HG02938 (cell line): ENCODE measurements around the gene PIK3R2.
A peak's percentile ranks its signal among the peaks of the same experiment; 100 is the strongest.

ENCODE experiments used
- ATAC-seq: cut with Tn5 transposase; IDR thresholded peaks from one replicate; pipeline ENCODE4 v1.9.1; 2021; ENCODE audit warnings: mild to moderate bottlenecking, moderate library complexity; ENCODE audit not compliant: unreplicated experiment

Gene PIK3R2

GRCh38 chr19:18170714-18171255 is 17.8 kb downstream of the PIK3R2 start:
- no peak for ATAC-seq

GRCh38 chr19:18171605-18172327 is 18.8 kb downstream of the PIK3R2 start:
- no peak for ATAC-seq

GRCh38 chr19:18172331-18173053 is 19.5 kb downstream of the PIK3R2 start:
- no peak for ATAC-seq

- ATAC-seq = peak; percentile 8
Measured at GRCh38 chr19:18173054-18173571, 20.1 kb downstream of the PIK3R2 start.

GRCh38 chr19:18173572-18174288 is 20.8 kb downstream of the PIK3R2 start, which contains the start of gene IFI30:
Gene IFI30, plus strand, starts transcription at chr19:18173813. Its CDS starts 29 bp downstream, at chr19:18173842.
- peak; percentile 49 for ATAC-seq

- no peak for ATAC-seq
Measured at GRCh38 chr19:18174983-18175382, 22.0 kb downstream of the PIK3R2 start.

GRCh38 chr19:18176367-18177310 is 23.7 kb downstream of the PIK3R2 start:
- ATAC-seq = no peak

GRCh38 chr19:18179957-18180356 is 27.0 kb downstream of the PIK3R2 start:
- no peak for ATAC-seq

- ATAC-seq = no peak
Measured at GRCh38 chr19:18183529-18183928, 30.6 kb downstream of the PIK3R2 start.

GRCh38 chr19:18185538-18185937 is 32.6 kb downstream of the PIK3R2 start:
- ATAC-seq = no peak

GRCh38 chr19:18190278-18190677 is 37.3 kb downstream of the PIK3R2 start:
- ATAC-seq = no peak

GRCh38 chr19:18191640-18192062 is 38.7 kb downstream of the PIK3R2 start:
- ATAC-seq = no peak

- peak; percentile 85 for ATAC-seq
Measured at GRCh38 chr19:18192673-18193387, 39.9 kb downstream of the PIK3R2 start, which contains the start of gene MPV17L2. Gene MPV17L2, plus strand, starts transcription at chr19:18193218. Its CDS starts 64 bp downstream, at chr19:18193282.

- ATAC-seq = no peak
Measured at GRCh38 chr19:18193388-18194180, 40.6 kb downstream of the PIK3R2 start.

GRCh38 chr19:18194181-18194530 is 41.2 kb downstream of the PIK3R2 start:
- no peak for ATAC-seq

- no peak for ATAC-seq
Measured at GRCh38 chr19:18194554-18195238, 41.7 kb downstream of the PIK3R2 start.

- no peak for ATAC-seq
Measured at GRCh38 chr19:18196511-18196845, 43.5 kb downstream of the PIK3R2 start.

- no peak for ATAC-seq
Measured at GRCh38 chr19:18197306-18197705, 44.3 kb downstream of the PIK3R2 start.
